Jurkat, Clone E6-1 (cell line): ENCODE measurements around the gene WBP2. TPM values are rescaled to one million over a fixed set of nuclear protein-coding genes. Genes with fewer than 3 reads are reported as not detected.
A peak's percentile ranks its signal among the peaks of the same experiment; 100 is the strongest.

ENCODE experiments used
- DNase-seq: peaks from one replicate; pipeline ENCODE4 v3.0.0-alpha.2; 2011; ENCODE audit warnings: low read depth, low spot score
- H3K4me3 ChIP-seq: 2 replicates; pipeline ENCODE4 v1.5.1; 2011; ENCODE audit warnings: mild to moderate bottlenecking, low read length, control low read depth, moderate library complexity
- polyA plus RNA-seq: library from polyadenylated mRNA; unstranded; fragments of >200 nt; gene quantifications from one replicate; pipeline ENCODE4 v1.2.1, GENCODE V29; 2012; ENCODE audit warnings: missing spikeins; ENCODE audit not compliant: insufficient read length, insufficient read depth

Gene WBP2
- polyA plus RNA-seq: 120 TPM

DNA sequence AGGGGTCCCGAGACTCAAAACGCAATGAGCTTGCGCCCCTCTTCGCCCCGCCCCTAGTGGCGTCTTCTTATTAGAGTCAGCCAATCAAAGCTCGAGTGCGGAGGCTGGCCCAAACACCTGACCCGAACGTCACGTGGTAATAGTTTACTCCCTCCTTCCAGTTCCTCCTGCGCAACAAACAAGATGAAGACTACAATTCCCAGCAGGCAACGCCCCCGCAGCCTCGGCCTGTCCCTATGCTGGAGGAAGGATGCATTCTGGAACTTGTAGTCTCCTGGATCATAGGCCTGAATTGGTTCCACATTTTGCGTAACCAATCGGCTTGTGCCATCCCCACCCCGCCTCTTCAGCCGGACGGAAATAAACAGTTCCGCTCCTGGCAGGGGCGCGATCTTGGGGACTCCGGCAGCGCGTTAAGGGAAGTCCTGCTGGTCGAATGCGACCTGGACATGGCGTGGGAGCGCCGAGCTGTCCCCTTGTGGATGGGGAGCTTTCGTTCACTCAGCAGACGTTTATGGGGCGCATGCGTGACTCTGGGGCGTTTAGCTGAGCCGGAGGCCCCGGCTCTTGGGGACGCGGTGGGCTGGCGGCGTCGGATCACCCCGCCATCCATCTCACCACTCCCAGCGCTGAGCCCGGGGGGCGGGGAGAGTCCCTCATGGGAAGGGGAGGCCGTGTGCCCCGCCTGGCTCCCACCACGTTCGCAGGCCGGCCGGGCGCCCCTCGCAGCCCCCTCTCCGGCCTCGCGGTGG lies at the start of gene WBP2:
Gene WBP2, minus strand, starts transcription at position 26 of the 752 bp plus-strand sequence. CDS start 38 bp downstream, outside the sequence.
- peak; percentile 100 for DNase-seq
- H3K4me3 ChIP-seq: peak within 1 kb of the TSS; percentile 87

DNA sequence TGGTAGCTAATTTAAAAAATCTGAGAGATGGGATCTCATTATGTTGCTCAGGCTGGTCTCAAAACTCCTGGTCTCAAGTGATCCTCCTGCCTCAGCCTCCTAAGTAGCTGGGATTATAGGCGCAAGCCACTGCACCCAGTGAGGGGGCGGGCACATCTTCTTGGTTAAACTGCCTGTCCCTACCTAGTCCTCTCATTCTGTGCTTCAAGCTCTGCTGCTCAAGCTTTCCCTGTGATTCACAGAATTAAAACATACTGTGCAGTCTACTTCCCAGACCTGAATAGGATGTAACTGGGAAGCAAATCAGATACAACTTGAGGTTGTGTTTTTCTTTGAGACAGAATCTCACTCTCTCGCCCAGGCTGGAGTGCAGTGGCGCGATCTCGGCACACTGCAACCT lies 47.3 kb upstream of the WBP2 start:
- no peak for DNase-seq
- no peak overlapping the region for H3K4me3 ChIP-seq

DNA sequence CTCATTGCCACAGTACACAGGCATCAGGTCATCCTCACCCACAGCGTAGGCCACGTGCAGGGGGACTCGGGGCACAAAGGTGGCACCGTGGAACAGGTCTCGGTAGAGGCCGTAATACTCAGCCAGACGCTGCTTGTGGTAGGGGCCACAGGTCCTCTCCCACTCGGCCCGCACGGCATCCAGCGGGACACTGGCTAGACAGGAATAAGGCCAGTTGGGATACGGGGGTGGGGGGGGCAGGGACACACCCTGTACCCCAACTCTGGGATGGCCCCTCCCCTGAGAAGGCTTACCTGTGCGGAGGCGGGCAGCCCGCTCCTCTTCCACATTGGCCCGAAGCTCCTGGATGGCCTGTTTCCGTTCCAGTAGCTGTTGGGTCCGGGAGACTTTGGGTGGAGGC lies 46.6 kb upstream of the WBP2 start:
- no peak for DNase-seq
- H3K4me3 ChIP-seq: no peak overlapping the region

DNA sequence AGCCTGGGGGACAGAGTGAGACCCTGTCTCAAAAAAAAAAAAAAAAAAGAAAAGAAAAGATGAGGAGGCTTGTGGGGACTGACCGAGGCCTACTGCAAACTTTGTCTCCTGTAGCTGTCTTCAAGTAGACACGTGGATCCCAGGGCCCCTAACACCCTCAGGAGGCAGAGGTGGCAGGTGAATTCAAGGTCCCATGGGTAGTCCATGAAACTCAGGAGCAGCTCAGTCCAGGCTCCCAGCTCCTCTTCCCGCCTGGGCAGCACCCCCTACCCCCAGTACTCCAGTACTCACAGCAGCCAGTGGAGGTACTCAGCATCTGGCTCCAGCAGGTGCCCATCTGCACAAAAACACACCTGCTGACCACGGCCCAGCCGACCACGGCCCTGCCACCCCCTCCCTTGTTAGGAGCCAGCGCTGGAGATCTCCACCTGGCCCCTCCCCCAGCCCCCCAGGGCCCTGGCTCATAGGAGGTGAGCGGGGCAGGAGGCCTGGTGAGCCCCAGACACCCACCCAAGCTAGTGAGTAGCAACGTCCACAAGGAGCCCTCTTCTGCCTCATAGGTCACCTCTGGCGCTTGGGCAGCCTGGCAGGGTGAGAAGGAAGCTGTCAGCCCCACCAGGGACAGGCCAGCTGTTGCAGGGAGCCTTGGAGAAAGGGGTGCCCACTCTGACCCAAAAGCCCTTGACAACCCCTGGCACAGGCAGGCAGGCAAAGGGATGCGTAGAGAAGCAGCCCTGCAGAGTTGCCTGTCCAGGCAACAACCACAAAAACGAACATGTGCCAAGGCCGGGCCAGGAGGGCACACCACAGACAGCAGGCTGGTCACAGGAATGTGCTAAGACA lies 45.8 kb upstream of the WBP2 start:
- H3K4me3 ChIP-seq: no peak overlapping the region
- DNase-seq: no peak

DNA sequence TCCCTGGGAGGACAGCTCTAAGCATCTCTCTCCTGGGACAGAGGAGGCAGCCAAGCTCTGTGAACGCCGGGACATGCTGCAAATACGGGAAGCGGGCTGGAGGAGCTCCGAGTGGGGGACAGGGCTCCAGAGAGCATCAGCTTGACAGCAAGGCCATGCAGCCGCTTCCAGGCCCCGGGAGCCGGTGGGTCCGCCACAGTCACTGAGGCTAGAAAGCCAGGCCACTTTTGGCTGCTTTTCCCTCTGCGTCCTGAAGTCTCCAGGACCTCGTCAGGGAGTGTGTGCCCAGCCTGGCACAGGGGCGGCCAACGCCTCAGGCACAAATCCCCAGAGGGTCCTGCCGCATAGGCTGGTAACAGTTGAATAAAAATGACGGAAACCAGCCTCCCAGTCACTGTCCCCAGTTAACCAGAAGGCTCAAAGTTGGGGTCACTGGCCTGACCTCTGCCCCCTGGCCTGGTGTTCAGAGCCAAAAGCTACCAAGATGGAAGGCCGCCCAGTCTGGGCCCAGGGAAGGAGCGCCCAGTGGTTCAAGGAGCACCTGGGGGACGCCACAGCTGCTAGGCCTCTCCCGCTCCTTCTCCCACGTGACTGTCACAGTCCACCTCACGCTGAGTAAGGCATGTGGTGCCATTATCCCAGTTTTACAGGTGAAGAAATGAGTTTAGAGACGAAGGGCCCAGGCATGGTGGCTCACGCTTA lies 44.8 kb upstream of the WBP2 start:
- H3K4me3 ChIP-seq: no peak overlapping the region
- DNase-seq: no peak

DNA sequence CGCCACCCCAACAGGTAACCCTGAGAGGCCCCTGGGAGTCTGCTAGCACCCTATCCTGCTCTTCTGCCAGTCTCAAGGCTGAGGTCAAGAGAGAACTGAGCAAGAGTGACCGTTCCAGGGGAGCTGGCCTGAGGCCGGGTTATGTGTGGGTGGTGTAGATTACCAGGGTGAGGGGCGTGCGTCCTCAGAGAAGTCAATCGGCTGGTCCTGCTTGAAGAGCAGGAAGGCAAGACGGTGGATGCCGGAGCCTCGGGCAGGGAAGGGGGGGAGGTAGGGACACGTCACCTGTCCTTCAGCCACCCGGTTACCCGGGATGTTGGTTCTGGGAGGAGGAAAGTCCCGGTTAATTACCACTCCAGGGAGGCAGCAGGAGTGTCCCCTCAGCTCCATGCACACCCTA lies 44.2 kb upstream of the WBP2 start:
- no peak for DNase-seq
- no peak overlapping the region for H3K4me3 ChIP-seq

DNA sequence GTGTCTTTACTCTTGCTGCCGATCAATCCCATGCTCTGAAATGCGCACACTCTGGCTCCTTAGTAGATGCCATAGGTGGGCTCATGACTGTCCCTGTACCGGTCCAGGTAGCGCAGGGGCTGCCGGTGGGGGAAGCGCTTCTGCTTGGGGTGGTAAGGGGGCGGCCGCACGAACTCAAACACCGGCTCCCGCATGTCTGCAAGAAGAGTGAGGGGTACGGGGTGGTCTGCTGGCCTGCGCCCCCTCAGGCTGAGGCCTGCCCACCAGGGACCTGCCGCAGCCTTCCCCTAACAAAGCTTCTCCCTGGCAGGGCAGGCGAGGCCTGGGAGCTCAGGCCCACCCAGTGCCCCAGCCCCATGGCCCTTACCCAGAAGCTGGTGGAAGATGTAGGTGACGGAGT lies 43.7 kb upstream of the WBP2 start:
- no peak overlapping the region for H3K4me3 ChIP-seq
- no peak for DNase-seq

DNA sequence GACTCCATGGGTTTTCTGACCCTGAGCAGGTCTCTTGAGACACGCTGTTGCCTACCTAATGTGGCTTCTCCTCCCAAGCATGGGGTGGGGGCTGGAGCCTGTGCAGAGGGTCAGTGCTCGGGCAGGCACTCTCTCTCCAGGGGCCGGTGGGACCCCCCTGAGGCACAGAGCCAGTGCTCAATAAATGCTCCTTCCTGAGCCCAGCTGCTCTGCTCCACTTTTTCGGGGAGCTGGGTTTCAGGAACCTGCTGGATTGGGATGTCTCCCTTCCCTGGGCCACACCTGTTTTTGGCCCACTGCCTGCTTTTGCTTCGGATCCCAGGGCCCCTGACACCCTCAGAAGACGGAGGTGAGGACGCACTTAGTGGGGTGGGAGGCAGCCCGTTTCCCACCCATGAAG lies 42.9 kb upstream of the WBP2 start:
- DNase-seq: no peak
- H3K4me3 ChIP-seq: no peak overlapping the region

DNA sequence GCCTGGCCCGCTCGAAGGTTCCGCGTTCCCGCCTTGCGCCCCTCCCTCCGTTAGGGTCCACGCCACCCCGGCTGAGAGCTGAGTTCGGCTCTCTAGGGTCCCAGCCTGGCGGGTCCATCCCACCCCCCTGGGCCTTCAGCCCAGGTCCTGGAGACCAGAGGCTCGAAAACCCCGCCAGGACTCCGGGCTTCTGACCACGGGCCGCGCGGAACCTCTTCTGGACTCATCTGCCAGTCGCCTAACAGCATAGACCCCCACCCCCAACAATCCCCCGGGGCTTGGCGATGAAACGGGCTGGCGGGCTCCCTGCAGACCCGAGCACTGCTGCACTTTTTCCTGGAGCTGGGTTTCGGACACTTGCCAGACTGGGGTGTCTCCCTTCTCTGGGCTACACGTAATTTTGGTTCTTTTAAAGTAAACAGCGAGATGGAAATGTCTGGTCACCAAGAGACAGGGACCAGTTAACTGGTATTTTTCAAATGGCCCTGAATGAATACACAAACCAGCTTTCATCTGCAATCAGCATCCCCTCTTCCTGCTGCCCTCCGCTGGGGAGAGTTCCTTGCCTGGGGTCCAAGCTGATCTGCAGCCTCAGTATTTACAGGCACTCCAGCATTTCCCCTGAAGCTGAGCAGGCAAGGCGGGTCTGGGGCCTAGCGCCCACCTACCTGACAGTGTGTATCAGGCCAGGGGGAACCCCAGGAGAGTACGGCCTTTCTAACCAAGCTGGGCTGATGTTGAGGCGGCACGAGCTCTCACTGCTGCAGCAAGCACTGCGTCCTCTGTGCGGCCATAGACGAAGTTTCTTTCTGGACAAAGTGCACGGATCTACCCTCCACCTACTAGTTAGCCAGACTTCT lies 42.3 kb upstream of the WBP2 start:
- DNase-seq: no peak
- peak overlapping the region; percentile 29 for H3K4me3 ChIP-seq

DNA sequence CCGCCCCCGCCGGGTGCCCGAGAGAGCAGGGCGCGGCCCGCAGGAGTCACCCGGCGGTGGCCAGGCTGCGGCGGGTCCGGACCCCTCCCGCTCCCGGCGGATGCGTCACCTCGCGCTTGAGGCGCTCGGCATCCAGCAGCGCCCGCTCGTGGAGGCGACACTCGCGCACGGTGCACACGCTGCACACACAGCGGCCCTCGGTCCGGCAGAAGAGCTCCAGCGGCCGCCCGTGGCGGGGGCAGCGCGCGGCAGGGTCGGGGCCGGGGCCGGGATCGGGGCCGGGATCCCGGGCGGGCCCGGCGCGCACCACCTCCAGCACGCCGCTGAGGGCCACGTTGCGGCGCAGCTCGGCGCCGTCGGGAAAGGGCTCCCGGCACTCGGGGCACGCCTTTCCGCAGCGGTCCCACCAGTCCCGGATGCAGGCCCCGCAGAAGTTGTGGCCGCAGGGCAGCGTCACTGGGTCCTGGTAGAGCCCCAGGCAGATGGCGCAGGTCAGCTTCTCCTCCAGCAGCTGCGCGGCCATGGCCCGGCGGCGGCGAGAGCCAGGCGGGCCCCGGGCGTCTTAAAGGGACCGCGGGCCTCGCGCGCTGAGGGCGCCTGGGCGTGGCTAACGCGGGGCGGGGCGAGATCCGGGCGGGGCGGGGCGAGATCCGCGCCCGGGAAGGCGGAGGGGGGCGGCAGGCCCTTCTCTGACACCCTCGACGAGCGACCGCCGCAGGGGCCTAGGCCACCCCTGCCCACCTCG lies 41.5 kb upstream of the WBP2 start, which contains the start of gene TRIM65:
Gene TRIM65, minus strand, starts transcription at position 537 of the 745 bp plus-strand sequence. Its CDS starts 14 bp downstream, at position 523.
- peak within 1 kb of the TSS; percentile 69 for H3K4me3 ChIP-seq
- peak; percentile 42 for DNase-seq

DNA sequence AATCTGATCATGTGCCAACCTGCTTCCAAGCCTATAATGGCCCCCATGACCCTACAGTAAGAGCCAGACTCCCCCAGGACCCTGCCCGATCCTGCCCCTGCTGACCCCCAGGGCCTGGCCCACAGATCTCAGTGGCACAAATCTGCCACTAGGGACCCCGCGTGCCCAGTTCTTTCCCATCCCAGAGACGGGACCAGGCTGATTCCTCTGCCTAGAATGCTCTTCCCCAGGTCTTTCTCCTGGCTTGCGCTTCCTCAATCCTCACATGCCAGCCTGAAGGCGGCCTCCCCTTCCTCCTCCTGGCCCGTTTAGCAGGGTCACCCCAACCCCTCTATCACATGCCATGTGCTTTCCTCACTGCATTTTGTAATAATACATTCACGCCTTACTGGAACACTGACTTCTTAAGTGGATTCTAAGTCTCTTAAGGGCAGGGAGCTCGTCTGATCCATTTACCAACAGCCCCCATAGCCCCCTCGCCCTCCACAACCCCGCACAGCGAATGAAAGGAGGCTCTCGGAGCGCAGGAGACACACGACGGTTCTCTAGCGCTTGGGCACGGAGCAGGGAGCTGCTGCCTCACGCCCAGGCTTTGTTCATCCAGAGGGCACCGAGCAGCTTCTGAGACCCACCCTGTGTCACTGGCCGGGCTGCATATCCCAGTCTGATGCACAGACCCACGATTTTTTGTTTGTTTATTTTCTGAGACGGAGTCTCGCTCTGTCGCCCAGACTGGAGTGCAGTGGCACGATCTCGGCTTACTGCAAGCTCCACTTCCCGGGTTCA lies 40.4 kb upstream of the WBP2 start:
- peak overlapping the region; percentile 69 for H3K4me3 ChIP-seq
- DNase-seq: no peak

DNA sequence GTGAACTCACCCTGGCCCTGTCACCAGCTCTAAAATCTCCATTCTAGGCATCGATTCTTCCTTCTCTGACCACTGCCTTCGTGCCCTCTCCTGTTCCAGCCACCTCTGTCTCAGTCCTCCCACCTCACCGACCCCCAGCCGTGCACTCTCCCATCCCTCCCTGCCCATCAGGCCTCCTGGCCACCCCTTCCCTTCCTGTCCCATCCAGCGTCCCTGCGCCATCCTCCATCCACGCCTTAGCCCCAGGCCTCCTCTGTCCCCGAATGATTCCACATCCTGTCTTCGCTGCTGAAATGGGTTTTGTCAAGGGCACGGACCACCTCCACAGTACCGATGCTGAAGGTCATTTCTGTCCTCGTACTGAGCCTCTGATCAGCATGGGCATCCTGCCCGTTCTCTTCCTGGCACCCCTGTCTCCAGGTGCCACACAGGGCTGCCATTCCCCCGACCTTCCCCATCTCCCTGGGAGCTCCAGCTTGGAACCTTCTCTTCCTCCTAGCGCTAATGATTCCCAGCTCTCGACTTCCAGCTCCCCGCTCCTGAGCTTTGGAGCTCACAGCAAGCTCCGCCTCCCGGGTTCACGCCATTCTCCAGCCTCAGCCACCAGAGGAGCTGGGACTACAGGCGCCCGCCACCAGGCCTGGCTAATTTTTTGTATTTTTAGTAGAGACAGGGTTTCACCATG lies 39.1 kb upstream of the WBP2 start:
- H3K4me3 ChIP-seq: no peak overlapping the region
- DNase-seq: no peak

DNA sequence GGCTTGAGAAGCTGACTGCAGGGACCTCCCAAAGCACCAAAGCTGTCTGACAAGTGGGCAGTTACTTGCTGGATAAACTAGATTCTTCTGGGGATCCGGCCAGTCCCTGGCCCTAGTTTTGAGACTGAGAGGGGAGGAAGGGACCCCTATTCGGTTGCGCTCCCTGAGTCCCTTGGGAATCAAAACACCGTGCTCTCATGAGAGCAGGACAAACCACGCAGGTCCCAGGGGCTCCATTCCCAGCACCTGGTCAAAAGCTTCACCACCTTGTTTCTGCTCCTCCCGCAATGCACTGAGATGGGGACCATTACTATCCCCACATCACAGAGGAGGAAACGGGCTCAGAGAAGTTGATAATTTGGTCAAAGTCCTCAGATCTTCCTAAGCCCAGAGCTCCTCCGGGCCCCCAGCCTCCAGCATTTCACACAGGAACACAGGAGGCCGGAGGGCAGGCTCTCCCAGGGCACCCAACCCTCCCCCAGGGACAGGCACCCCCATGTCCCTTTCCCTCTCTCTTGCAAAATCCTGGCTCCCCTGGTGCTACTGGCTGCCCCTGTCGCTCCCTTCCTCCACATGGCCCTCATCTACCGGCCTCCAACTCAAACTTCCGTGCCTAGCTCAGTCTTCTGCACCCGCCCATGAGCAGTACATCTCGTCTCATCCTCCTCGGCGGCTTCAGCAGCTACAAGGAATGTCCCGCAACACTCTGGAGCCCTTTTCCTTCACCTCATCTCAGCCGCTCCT lies 38.3 kb upstream of the WBP2 start:
- no peak overlapping the region for H3K4me3 ChIP-seq
- DNase-seq: no peak

DNA sequence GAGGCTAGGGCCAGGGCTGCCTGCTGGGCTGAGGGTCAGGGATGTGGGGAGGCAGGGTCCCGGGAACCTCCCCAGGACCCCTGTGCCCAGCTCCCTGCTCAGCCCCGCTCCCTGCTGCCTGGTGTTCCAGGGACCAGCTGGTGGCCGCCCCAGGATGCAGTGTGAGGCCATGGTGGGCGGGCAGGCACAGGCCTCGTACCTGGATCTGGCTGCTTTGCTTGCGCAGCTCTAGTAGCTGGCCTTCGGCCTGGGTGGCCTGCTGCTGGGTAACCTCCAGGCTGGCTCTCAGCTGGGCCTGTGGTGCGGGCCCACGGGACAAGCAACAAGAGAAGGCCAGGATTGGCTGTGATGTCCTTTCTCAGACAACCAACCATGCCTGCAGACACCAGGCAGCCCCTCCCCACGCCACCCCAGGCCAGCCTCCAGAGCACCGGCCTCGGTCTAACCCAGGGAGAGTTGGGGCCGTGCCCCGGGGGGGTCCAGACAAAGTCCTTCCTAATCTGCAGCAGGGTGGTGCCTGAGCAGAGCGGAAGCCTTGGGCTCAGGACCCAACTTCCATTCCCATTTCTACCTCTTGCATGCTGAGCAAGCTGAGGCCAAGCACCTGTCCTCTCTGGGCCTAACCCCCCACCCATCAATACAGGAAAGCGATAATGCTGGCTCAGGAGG lies 37.6 kb upstream of the WBP2 start:
- no peak for DNase-seq
- no peak overlapping the region for H3K4me3 ChIP-seq

DNA sequence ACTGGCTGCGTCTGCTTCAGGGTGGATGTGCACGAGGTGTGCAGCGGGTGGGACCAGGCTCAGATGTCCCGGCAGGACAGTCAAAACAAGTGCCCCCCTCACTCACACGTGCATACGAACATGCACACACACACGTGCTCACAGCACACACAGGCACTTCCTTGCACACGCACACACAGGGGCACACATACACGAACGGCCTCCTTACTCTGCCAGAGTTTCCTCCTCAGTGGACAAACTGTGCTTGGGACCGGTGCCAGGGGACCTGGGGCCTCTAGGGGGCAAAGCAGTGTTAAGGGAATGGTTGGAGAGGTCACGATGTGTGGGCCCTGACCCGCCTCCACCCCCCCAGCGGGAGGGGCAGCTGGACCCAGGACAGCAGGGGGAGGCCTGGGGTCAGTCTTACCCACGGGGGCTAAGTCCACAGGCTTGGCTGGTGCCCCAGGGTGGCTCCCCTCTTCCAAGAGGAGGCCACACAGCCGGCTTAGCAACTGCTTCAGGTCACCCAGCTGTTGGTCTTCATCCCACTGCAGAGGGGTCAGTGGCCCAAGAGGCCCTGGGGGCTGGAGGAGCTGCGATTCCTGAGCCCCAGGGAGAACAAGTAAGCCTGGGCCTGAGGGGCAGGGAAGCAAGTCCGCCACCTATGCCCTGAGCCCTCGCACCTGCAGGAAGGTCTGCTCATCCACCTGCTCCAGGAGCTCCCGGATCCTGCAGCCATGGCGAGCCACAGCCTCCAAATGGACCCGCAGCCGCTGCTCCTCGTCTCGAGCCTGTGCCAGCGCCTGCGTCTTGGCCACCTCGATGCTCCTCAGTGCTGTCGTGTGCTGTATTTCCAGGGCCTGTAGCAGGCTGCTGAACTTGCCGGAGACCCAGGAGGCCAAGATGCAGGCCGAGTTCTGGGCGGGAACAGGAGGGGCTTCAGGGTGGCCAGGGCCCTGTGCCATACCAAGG lies 36.7 kb upstream of the WBP2 start:
- DNase-seq: no peak

More for the DNA sequence above, 36.7 kb upstream of the WBP2 start:
- no peak overlapping the region for H3K4me3 ChIP-seq
